ENCODE data around the gene LUC7L. TPM values are rescaled to one million over a fixed set of nuclear protein-coding genes. Genes with fewer than 3 reads are reported as not detected.
A peak's percentile ranks its signal among the peaks of the same experiment; 100 is the strongest.

LUC7L gene
- total and polyA plus RNA-seq, 10 of the 15 experiments (the other 5 are each of a cell fraction or from before 2014, with no cell fraction given), result 2.3 to 59.6 (median 44.1) TPM

DNA sequence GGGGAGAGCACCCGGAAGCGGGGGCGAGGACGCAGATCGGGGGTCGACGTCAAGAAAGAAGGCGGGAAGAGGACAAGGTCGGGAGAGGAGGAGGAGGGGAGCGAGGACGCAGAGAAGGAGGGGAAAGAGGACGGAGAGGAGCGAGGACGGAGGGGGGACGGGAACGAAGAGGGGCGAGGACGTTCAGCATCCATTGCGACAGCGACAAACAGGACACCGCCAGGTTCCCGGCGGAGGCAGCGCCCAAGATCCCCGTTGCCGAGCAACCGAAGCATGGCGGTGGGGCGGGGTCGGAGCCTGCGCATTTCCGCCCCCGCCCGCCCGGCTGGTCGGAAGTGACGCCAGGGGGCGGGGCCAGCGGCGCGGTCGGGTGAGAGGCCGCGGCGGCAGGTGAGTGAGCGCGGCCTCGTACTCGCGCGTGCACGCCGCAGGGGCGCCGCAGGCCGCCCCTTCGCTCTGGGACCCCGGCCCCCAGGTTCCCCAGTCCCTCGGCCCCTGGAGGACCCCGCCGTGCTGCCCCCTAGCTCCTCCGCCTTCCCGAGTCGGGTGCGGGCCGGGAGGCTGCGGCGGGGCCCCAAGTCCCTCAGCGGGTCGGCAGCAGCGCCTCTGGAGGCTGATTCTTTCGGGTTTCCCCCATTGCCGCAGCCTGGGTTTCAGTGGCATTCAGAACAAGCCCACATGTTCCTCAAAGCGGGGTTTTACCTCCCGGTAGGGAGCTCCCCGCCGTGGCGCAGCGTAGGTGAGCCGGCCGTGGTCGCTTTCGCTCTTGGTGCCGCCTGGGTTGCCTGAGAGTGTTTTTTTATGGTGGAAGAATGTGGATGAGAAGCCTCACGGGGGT, 5.4 kb upstream of the LUC7L start, which contains the start of gene FAM234A (continued):
- TF ChIP-seq, protein P1, sequence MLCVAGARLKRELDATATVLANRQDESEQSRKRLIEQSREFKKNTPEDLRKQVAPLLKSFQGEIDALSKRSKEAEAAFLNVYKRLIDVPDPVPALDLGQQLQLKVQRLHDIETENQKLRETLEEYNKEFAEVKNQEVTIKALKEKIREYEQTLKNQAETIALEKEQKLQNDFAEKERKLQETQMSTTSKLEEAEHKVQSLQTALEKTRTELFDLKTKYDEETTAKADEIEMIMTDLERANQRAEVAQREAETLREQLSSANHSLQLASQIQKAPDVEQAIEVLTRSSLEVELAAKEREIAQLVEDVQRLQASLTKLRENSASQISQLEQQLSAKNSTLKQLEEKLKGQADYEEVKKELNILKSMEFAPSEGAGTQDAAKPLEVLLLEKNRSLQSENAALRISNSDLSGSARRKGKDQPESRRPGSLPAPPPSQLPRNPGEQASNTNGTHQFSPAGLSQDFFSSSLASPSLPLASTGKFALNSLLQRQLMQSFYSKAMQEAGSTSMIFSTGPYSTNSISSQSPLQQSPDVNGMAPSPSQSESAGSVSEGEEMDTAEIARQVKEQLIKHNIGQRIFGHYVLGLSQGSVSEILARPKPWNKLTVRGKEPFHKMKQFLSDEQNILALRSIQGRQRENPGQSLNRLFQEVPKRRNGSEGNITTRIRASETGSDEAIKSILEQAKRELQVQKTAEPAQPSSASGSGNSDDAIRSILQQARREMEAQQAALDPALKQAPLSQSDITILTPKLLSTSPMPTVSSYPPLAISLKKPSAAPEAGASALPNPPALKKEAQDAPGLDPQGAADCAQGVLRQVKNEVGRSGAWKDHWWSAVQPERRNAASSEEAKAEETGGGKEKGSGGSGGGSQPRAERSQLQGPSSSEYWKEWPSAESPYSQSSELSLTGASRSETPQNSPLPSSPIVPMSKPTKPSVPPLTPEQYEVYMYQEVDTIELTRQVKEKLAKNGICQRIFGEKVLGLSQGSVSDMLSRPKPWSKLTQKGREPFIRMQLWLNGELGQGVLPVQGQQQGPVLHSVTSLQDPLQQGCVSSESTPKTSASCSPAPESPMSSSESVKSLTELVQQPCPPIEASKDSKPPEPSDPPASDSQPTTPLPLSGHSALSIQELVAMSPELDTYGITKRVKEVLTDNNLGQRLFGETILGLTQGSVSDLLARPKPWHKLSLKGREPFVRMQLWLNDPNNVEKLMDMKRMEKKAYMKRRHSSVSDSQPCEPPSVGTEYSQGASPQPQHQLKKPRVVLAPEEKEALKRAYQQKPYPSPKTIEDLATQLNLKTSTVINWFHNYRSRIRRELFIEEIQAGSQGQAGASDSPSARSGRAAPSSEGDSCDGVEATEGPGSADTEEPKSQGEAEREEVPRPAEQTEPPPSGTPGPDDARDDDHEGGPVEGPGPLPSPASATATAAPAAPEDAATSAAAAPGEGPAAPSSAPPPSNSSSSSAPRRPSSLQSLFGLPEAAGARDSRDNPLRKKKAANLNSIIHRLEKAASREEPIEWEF (IDR thresholded peaks at IDR 0.05; ENCODE audit: insufficient replicate concordance, low read depth, low read length), result no peak
- no peak for TF ChIP-seq FOS (IDR thresholded peaks at IDR 0.05; ENCODE audit: borderline replicate concordance, extremely low read depth, insufficient read length)
- TF ChIP-seq, protein P2, sequence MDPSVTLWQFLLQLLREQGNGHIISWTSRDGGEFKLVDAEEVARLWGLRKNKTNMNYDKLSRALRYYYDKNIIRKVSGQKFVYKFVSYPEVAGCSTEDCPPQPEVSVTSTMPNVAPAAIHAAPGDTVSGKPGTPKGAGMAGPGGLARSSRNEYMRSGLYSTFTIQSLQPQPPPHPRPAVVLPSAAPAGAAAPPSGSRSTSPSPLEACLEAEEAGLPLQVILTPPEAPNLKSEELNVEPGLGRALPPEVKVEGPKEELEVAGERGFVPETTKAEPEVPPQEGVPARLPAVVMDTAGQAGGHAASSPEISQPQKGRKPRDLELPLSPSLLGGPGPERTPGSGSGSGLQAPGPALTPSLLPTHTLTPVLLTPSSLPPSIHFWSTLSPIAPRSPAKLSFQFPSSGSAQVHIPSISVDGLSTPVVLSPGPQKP (IDR thresholded peaks at IDR 0.05; ENCODE audit: low read depth, low read length), result peak; percentile 41
- TF ChIP-seq, protein P3, sequence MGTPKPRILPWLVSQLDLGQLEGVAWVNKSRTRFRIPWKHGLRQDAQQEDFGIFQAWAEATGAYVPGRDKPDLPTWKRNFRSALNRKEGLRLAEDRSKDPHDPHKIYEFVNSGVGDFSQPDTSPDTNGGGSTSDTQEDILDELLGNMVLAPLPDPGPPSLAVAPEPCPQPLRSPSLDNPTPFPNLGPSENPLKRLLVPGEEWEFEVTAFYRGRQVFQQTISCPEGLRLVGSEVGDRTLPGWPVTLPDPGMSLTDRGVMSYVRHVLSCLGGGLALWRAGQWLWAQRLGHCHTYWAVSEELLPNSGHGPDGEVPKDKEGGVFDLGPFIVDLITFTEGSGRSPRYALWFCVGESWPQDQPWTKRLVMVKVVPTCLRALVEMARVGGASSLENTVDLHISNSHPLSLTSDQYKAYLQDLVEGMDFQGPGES (IDR thresholded peaks at IDR 0.05), result 0 out of 2 replicates have a peak, but pooled peaks have one; percentile 31
- 0 out of 2 replicates have a peak, but pooled peaks have one; percentile 47 for TF ChIP-seq MEF2A (IDR thresholded peaks at IDR 0.05; ENCODE audit: insufficient read depth, low read depth, low read length)
- TF ChIP-seq, protein P4, sequence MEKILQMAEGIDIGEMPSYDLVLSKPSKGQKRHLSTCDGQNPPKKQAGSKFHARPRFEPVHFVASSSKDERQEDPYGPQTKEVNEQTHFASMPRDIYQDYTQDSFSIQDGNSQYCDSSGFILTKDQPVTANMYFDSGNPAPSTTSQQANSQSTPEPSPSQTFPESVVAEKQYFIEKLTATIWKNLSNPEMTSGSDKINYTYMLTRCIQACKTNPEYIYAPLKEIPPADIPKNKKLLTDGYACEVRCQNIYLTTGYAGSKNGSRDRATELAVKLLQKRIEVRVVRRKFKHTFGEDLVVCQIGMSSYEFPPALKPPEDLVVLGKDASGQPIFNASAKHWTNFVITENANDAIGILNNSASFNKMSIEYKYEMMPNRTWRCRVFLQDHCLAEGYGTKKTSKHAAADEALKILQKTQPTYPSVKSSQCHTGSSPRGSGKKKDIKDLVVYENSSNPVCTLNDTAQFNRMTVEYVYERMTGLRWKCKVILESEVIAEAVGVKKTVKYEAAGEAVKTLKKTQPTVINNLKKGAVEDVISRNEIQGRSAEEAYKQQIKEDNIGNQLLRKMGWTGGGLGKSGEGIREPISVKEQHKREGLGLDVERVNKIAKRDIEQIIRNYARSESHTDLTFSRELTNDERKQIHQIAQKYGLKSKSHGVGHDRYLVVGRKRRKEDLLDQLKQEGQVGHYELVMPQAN (conservative IDR thresholded peaks at IDR 0.05), result peak; percentile 77; the same call in 1 of the 2 replicates
- TF ChIP-seq MEF2B (IDR thresholded peaks at IDR 0.05; ENCODE audit: partially characterized antibody, poor library complexity, severe bottlenecking), result no peak
- 0 out of 2 replicates have a peak, but pooled peaks have one; percentile 16 for TF ChIP-seq RAD21 (IDR thresholded peaks at IDR 0.05; ENCODE audit: insufficient read depth, low read depth, low read length)
- peak; percentile 85 for TF ChIP-seq IKZF1 (conservative IDR thresholded peaks at IDR 0.05)
- no peak for TF ChIP-seq ZNF24 (IDR thresholded peaks at IDR 0.05)
- no peak for TF ChIP-seq CHD2 (IDR thresholded peaks at IDR 0.05; ENCODE audit: borderline replicate concordance, low read depth, low read length)
- TF ChIP-seq, protein P5, sequence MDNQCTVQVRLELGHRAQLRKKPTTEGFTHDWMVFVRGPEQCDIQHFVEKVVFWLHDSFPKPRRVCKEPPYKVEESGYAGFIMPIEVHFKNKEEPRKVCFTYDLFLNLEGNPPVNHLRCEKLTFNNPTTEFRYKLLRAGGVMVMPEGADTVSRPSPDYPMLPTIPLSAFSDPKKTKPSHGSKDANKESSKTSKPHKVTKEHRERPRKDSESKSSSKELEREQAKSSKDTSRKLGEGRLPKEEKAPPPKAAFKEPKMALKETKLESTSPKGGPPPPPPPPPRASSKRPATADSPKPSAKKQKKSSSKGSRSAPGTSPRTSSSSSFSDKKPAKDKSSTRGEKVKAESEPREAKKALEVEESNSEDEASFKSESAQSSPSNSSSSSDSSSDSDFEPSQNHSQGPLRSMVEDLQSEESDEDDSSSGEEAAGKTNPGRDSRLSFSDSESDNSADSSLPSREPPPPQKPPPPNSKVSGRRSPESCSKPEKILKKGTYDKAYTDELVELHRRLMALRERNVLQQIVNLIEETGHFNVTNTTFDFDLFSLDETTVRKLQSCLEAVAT (IDR thresholded peaks at IDR 0.05), result peak; percentile 44
- TF ChIP-seq GABPA (IDR thresholded peaks at IDR 0.05; ENCODE audit: low read depth), result peak; percentile 80
- peak; percentile 88 for TF ChIP-seq POLR2AphosphoS5 (IDR thresholded peaks at IDR 0.05; ENCODE audit: low read length)
- TF ChIP-seq JUNB (IDR thresholded peaks at IDR 0.05), result no peak
- TF ChIP-seq SMC3 (IDR thresholded peaks at IDR 0.05; ENCODE audit: borderline replicate concordance, low read length), result no peak
- peak; percentile 82 to 97 for TF ChIP-seq BHLHE40 (IDR thresholded peaks at IDR 0.05; ENCODE audit: borderline replicate concordance in 1 of 2, low read depth in 2 of 2, low read length in 1 of 2)
